ENCODE results near the gene SYAP1. TPM values are rescaled to one million over a fixed set of nuclear protein-coding genes. Genes with fewer than 3 reads are reported as not detected.
"Not testable (repeated sequence)": the region's sequence is repeated elsewhere in the genome, so short reads cannot be mapped to it uniquely, and the experiment has no call there.

SYAP1 gene
- polyA plus RNA-seq, 1 experiment: 16.2 TPM

GRCh38 chrX:16778545-16778944 is 59.1 kb downstream of the SYAP1 start:
- Histone ChIP-seq H3K9me3 (ENCODE audit: control insufficient read depth, insufficient read depth, low read length) (no peaks in the 10 kb centered on the region), H3K27ac (ENCODE audit: low read depth, low read length) (no peak overlapping the region), H3K4me3 (ENCODE audit: low read depth, low read length) (no peak overlapping the region), H3K27me3 (ENCODE audit: control insufficient read depth, insufficient read depth, low read length) (no peaks in the 10 kb centered on the region)
- POLR2A ChIA-PET: no interaction called here
- no peak for DNase-seq (ENCODE audit: low read depth, low spot score)
- CTCF ChIA-PET: no interaction called here
- no peak for TF ChIP-seq CTCF (IDR thresholded peaks at IDR 0.05; ENCODE audit: low read depth, low read length)

- Histone ChIP-seq H3K4me3 (ENCODE audit: low read depth, low read length) (no peak overlapping the region), H3K9me3 (ENCODE audit: control insufficient read depth, insufficient read depth, low read length) (no peaks in the 10 kb centered on the region), H3K27ac (ENCODE audit: low read depth, low read length) (no peak overlapping the region), H3K27me3 (ENCODE audit: control insufficient read depth, insufficient read depth, low read length) (no peaks in the 10 kb centered on the region)
- ChIA-PET POLR2A (no interaction called here), CTCF (no interaction called here)
- DNase-seq (ENCODE audit: low read depth, low spot score): no peak
- no peak for TF ChIP-seq CTCF (IDR thresholded peaks at IDR 0.05; ENCODE audit: low read depth, low read length)
Observed at GRCh38 chrX:16778993-16779392, 59.6 kb downstream of the SYAP1 start.

GRCh38 chrX:16779815-16780214 is 60.4 kb downstream of the SYAP1 start:
- H3K9me3 ChIP-seq (ENCODE audit: control insufficient read depth, insufficient read depth, low read length); CTCF ChIA-PET; H3K27ac ChIP-seq (ENCODE audit: low read depth, low read length); H3K4me3 ChIP-seq (ENCODE audit: low read depth, low read length); DNase-seq (ENCODE audit: low read depth, low spot score); POLR2A ChIA-PET; H3K27me3 ChIP-seq (ENCODE audit: control insufficient read depth, insufficient read depth, low read length): not testable (repeated sequence)

GRCh38 chrX:16783452-16783851 is 64.0 kb downstream of the SYAP1 start:
- H3K27ac ChIP-seq (ENCODE audit: low read depth, low read length): no peak overlapping the region
- no peak for DNase-seq (ENCODE audit: low read depth, low spot score)
- CTCF ChIA-PET: no interaction called here
- H3K9me3 ChIP-seq (ENCODE audit: control insufficient read depth, insufficient read depth, low read length): no peaks in the 10 kb centered on the region
- no peak overlapping the region for H3K4me3 ChIP-seq (ENCODE audit: low read depth, low read length)
- H3K27me3 ChIP-seq (ENCODE audit: control insufficient read depth, insufficient read depth, low read length): no peaks in the 10 kb centered on the region
- TF ChIP-seq CTCF (IDR thresholded peaks at IDR 0.05; ENCODE audit: low read depth, low read length): no peak
- POLR2A ChIA-PET: no interaction called here

- H3K27ac ChIP-seq (ENCODE audit: low read depth, low read length); DNase-seq (ENCODE audit: low read depth, low spot score); POLR2A ChIA-PET; H3K27me3 ChIP-seq (ENCODE audit: control insufficient read depth, insufficient read depth, low read length); H3K4me3 ChIP-seq (ENCODE audit: low read depth, low read length); CTCF ChIA-PET; H3K9me3 ChIP-seq (ENCODE audit: control insufficient read depth, insufficient read depth, low read length): not testable (repeated sequence)
Observed at GRCh38 chrX:16784440-16784839, 65.0 kb downstream of the SYAP1 start.

GRCh38 chrX:16785247-16786138 is 66.1 kb downstream of the SYAP1 start:
- Histone ChIP-seq H3K4me3 (ENCODE audit: low read depth, low read length) (peak overlapping the region; percentile 72), H3K9me3 (ENCODE audit: control insufficient read depth, insufficient read depth, low read length) (no peaks in the 10 kb centered on the region), H3K27me3 (ENCODE audit: control insufficient read depth, insufficient read depth, low read length) (no peaks in the 10 kb centered on the region), H3K27ac (ENCODE audit: low read depth, low read length) (no peak overlapping the region)
- ChIA-PET CTCF (no interaction called here), POLR2A (interaction anchor here (0.6 kb wide), 1 partner anchor 17 kb away, joined by 7 read pairs; no protein-coding TSS in a partner anchor)
- no peak for TF ChIP-seq CTCF (IDR thresholded peaks at IDR 0.05; ENCODE audit: low read depth, low read length)
- no peak for DNase-seq (ENCODE audit: low read depth, low spot score)

Data from AG04450 (cell line).